GM10266 (cell line): ENCODE measurements around the gene NOX3.

ENCODE experiments used
- DNase-seq: peaks from one replicate; pipeline ENCODE4 v3.0.0; 2012; ENCODE audit errors: extremely low spot score
- CTCF ChIP-seq: IDR thresholded peaks from 2 replicates; pipeline ENCODE4 v1.5.1; 2012; ENCODE audit warnings: mild to moderate bottlenecking, low read depth; ENCODE audit not compliant: control insufficient read depth, insufficient read depth; ENCODE audit errors: missing control alignments

The NOX3 gene

GRCh38 chr6:155414049-155414448 is 41.6 kb downstream of the NOX3 start:
- DNase-seq: no peak
- TF ChIP-seq CTCF: no peak

- DNase-seq: no peak
- TF ChIP-seq CTCF: no peak
These were observed 43.3 kb downstream of the NOX3 start for GRCh38 chr6:155412335-155412734.

DNA sequence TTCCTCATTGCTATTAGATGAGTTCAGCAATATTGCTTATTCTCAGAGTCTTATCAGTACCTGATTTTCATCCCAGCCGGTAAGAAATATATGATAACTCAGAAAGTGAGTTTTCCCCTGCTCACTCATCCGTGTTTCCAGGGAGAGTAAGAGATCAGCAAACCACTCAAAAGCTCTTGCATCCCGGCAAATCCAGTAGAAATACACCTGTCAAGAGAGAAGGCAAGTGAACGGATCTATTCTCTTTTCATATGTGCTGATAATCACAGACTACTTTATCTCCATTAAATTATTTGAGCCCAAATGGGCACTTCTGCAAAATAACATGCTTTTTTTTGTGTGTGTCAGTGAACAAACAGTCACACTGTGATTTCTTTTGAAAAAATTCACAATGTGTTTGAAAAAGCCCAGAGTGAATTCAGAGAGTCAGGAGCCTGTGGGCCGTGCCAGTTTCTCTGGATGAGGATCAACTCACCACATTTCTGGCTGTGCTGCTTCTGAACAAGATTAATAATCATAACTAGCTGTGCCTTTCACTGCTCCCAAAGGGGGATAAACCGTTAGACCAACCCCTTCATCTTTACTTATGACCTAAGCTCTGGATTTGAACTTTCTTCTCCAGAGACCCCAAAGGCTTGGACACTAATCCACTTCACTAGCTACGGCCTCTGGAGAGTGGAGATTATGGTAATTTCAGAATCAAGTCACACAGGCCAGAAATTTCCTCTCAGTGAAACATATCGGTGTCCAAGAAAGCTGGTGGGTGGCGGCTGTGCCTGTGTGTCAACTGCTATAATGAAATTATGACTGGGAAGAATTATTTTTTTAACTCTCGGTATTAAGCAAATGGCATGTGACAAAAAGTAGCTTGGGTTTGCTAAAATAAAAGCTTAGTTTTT is 44.2 kb downstream of the NOX3 start:
- no peak for TF ChIP-seq CTCF
- no peak for DNase-seq

DNA sequence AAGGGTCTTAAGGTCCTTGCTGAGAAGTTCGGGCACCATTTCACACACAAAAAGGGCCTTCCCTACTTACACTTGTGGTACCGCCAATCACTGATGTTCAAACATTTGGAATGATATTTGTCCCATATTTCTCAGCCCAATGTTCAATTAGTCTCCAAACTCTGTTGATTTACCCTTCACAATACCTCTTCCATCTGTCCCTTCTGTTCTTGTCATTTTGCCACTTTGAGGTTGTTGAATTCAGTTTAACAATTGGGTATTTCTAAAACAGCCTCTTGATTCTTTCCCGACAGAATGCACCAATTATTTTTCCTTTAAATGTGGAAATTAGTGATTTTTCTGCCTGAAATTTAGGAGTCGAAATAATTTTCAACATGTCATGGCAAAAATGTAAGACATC is 46.2 kb downstream of the NOX3 start:
- no peak for TF ChIP-seq CTCF

GRCh38 chr6:155408981-155409380 is 46.7 kb downstream of the NOX3 start:
- no peak for DNase-seq
- no peak for TF ChIP-seq CTCF

More for the DNA sequence above, 46.2 kb downstream of the NOX3 start:
- no peak for DNase-seq

GRCh38 chr6:155408231-155408630 is 47.4 kb downstream of the NOX3 start:
- DNase-seq: no peak
- TF ChIP-seq CTCF: no peak

DNA sequence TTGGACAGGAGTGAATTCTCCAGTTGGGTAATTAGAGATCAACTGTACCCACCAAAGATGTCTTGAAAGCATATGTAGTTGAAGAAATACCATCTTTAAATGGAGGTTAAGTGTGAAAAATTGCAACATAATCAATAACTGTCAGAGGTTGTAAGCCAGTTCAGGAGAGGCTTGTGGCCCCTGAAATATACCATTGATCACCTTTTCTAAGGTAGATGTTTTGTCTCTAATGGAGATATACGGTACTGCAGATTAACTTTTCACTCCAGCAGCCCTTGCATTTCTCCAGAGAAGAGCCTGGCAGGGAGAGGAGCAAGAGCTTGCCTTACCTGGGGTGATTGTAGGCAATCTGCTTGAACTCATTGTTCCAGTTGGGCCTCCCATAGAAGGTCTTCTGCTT is 48.8 kb downstream of the NOX3 start:
- no peak for TF ChIP-seq CTCF
- DNase-seq: no peak
